ENCODE results near the gene TBX18. TPM values are rescaled to one million over a fixed set of nuclear protein-coding genes. Genes with fewer than 3 reads are reported as not detected.

TBX18 gene
- total and polyA plus RNA-seq, 4 donors, result 0.05 to 1.3 (median 0.21) TPM

- no peak for TF ChIP-seq CTCF (IDR thresholded peaks at IDR 0.05; ENCODE audit: control extremely low read depth, extremely low read depth)
- ATAC-seq (ENCODE audit: insufficient read depth, low FRiP score) (no peak), DNase-seq (no peak)
Measured at GRCh38 chr6:84687431-84687830, 77.0 kb downstream of the TBX18 start.

GRCh38 chr6:84685983-84686584, 78.3 kb downstream of the TBX18 start:
- no peaks in the 10 kb centered on the region for H3K4me1 ChIP-seq (ENCODE audit: control insufficient read depth in 5 of 5, insufficient read depth in 5 of 5, low read length in 5 of 5)
- H3K9me3 ChIP-seq (ENCODE audit: control insufficient read depth in 4 of 4, insufficient read depth in 3 of 4, low read length in 3 of 4), result peaks cover 0 to 3% (median 1%) of the 10 kb centered on the region in 4 donors
- H3K27ac ChIP-seq (ENCODE audit: low read depth in 1 of 2, low read length in 1 of 2), result no peak overlapping the region
- ATAC-seq (ENCODE audit: insufficient read depth, low FRiP score) (no peak), DNase-seq (no peak)
- no peak for TF ChIP-seq CTCF (IDR thresholded peaks at IDR 0.05; ENCODE audit: control extremely low read depth, extremely low read depth)
- no peaks in the 10 kb centered on the region for H3K27me3 ChIP-seq (ENCODE audit: control insufficient read depth in 3 of 3, insufficient read depth in 3 of 3, low read length in 2 of 3)
- WGBS, 2 donors, result 65 to 73% methylated on average over 3 of the region's 3 CpGs
- no peaks in the 10 kb centered on the region for H3K36me3 ChIP-seq (ENCODE audit: control insufficient read depth in 4 of 4, insufficient read depth in 4 of 4, low read length in 4 of 4)
- no peak overlapping the region for H3K4me3 ChIP-seq
- no peak overlapping the region for H3K9ac ChIP-seq (ENCODE audit: insufficient read depth in 1 of 2, low read length in 2 of 2)

More at GRCh38 chr6:84687431-84687830, 77.0 kb downstream of the TBX18 start:
- H3K4me1 ChIP-seq (ENCODE audit: control insufficient read depth in 5 of 5, insufficient read depth in 5 of 5, low read length in 5 of 5), result no peaks in the 10 kb centered on the region
- no peaks in the 10 kb centered on the region for H3K36me3 ChIP-seq (ENCODE audit: control insufficient read depth in 4 of 4, insufficient read depth in 4 of 4, low read length in 4 of 4)
- no peak overlapping the region for H3K27ac ChIP-seq (ENCODE audit: low read depth in 1 of 2, low read length in 1 of 2)
- 57 to 74% methylated on average over 7 of the region's 7 CpGs for WGBS, 2 donors
- H3K27me3 ChIP-seq (ENCODE audit: control insufficient read depth in 3 of 3, insufficient read depth in 3 of 3, low read length in 2 of 3), result no peaks in the 10 kb centered on the region
- peaks cover 0 to 5% (median 1%) of the 10 kb centered on the region in 4 donors for H3K9me3 ChIP-seq (ENCODE audit: control insufficient read depth in 4 of 4, insufficient read depth in 3 of 4, low read length in 3 of 4)
- no peak overlapping the region for H3K9ac ChIP-seq (ENCODE audit: insufficient read depth in 1 of 2, low read length in 2 of 2)
- H3K4me3 ChIP-seq, result no peak overlapping the region

- Histone ChIP-seq H3K9ac (ENCODE audit: insufficient read depth in 1 of 2, low read length in 2 of 2) (no peak overlapping the region), H3K27ac (ENCODE audit: low read depth in 1 of 2, low read length in 1 of 2) (no peak overlapping the region), H3K4me3 (no peak overlapping the region), H3K9me3 (ENCODE audit: control insufficient read depth in 4 of 4, insufficient read depth in 3 of 4, low read length in 3 of 4) (peaks cover 0 to 3% (median 1%) of the 10 kb centered on the region in 4 donors), H3K36me3 (ENCODE audit: control insufficient read depth in 4 of 4, insufficient read depth in 4 of 4, low read length in 4 of 4) (no peaks in the 10 kb centered on the region), H3K4me1 (ENCODE audit: control insufficient read depth in 5 of 5, insufficient read depth in 5 of 5, low read length in 5 of 5) (no peaks in the 10 kb centered on the region), H3K27me3 (ENCODE audit: control insufficient read depth in 3 of 3, insufficient read depth in 3 of 3, low read length in 2 of 3) (no peaks in the 10 kb centered on the region)
- WGBS, 2 donors, result 87 to 91% methylated on average over 17 of the region's 17 CpGs
- TF ChIP-seq CTCF (IDR thresholded peaks at IDR 0.05; ENCODE audit: control extremely low read depth, extremely low read depth), result no peak
- ATAC-seq (ENCODE audit: insufficient read depth, low FRiP score) (no peak), DNase-seq (no peak)
Measured at GRCh38 chr6:84681693-84682326, 82.6 kb downstream of the TBX18 start.
